Endothelial cell of umbilical vein (primary cell): ENCODE data around the gene PLEKHA6.

Experiments used
- CTCF ChIP-seq, 2 donors: IDR thresholded peaks; 1 replicate in 1 of 2; 2 replicates in 1 of 2; pipeline ENCODE4 v1.5.1; 2011; ENCODE audit warnings: low read length in 2 of 2, mild to moderate bottlenecking in 2 of 2, moderate library complexity in 2 of 2, control low read depth in 1 of 2, inconsistent platforms in 1 of 2, low read depth in 1 of 2; ENCODE audit not compliant: insufficient read depth in 1 of 2; ENCODE audit errors: extremely low read depth in 1 of 2
- EZH2 ChIP-seq: IDR thresholded peaks from 2 replicates; pipeline ENCODE4 v1.6.1; 2012; ENCODE audit warnings: borderline replicate concordance, low read depth, mild to moderate bottlenecking, moderate library complexity, low read length, inconsistent platforms; ENCODE audit not compliant: severe bottlenecking
- JUN ChIP-seq: IDR thresholded peaks from 2 replicates; pipeline ENCODE4 v1.6.1; 2011; ENCODE audit warnings: borderline replicate concordance, low read depth; ENCODE audit not compliant: insufficient read length, insufficient read depth
- POLR2A ChIP-seq: IDR thresholded peaks from 2 replicates; pipeline ENCODE4 v1.6.1; 2012; ENCODE audit warnings: low read depth, mild to moderate bottlenecking, control low read depth, low read length

- no peak for TF ChIP-seq POLR2A
- no peak for TF ChIP-seq CTCF (IDR thresholded peaks at IDR 0.05; ENCODE audit: extremely low read depth in 1 of 2, insufficient read depth in 1 of 2, low read depth in 1 of 2, low read length in 2 of 2)
- TF ChIP-seq JUN: no peak
- no peak for TF ChIP-seq EZH2
These were observed 9.4 kb downstream of the PLEKHA6 start for GRCh38 chr1:204350312-204350711.
